GM23338 (cell line): ENCODE results near the gene INKA1. TPM values are rescaled to one million over a fixed set of nuclear protein-coding genes. Genes with fewer than 3 reads are reported as not detected.

Source experiments
- ATAC-seq: fragments of 200-7000 bp; cut with Tn5 transposase; 3 replicates; pipeline ENCODE4 v1.9.1; 2020
- DNase-seq: peaks from one replicate; pipeline ENCODE4 v3.0.0-alpha.2; 2015; ENCODE audit warnings: low spot score
- H2AFZ ChIP-seq: fragments of 200-600 bp; sonication (generic); 2 replicates; pipeline ENCODE4 v1.8.0; 2016; ENCODE audit warnings: antibody characterized with exemption, mild to moderate bottlenecking, moderate library complexity
- H3F3A ChIP-seq: fragments of 200-600 bp; sonication (generic); replicated peaks from 2 replicates; pipeline ENCODE4 v1.8.0; 2017; ENCODE audit warnings: antibody characterized with exemption, mixed run types, low read depth
- H3K27ac ChIP-seq: fragments of 200-600 bp; sonication (generic); 2 replicates; pipeline ENCODE4 v1.6.1; 2016; ENCODE audit warnings: low read depth
- H3K27me3 ChIP-seq: fragments of 200-600 bp; sonication (generic); 2 replicates; pipeline ENCODE4 v1.8.0; 2016; ENCODE audit warnings: mild to moderate bottlenecking, mixed run types, moderate library complexity; ENCODE audit not compliant: insufficient read depth
- H3K36me3 ChIP-seq: fragments of 200-600 bp; sonication (generic); 2 replicates; pipeline ENCODE4 v1.8.0; 2016; ENCODE audit warnings: mild to moderate bottlenecking; ENCODE audit not compliant: insufficient read depth
- H3K4me1 ChIP-seq: fragments of 200-600 bp; sonication (generic); 2 replicates; pipeline ENCODE4 v1.8.0; 2016; ENCODE audit warnings: mild to moderate bottlenecking, moderate library complexity; ENCODE audit not compliant: insufficient read depth
- H3K4me2 ChIP-seq: fragments of 200-600 bp; sonication (generic); 2 replicates; pipeline ENCODE4 v1.7.1; 2017; ENCODE audit warnings: mixed run types
- H3K4me3 ChIP-seq: fragments of 200-600 bp; sonication (generic); 2 replicates; pipeline ENCODE4 v1.6.1; 2016; ENCODE audit warnings: mixed run types
- H3K79me2 ChIP-seq: fragments of 200-600 bp; sonication (generic); replicated peaks from 2 replicates; pipeline ENCODE4 v1.8.0; 2017; ENCODE audit warnings: mild to moderate bottlenecking; ENCODE audit not compliant: insufficient read depth
- H3K9me2 ChIP-seq: fragments of 200-600 bp; sonication (generic); 2 replicates; pipeline ENCODE4 v1.8.0; 2017; ENCODE audit not compliant: insufficient read depth
- H4K20me1 ChIP-seq: fragments of 200-600 bp; sonication (generic); replicated peaks from 2 replicates; pipeline ENCODE4 v1.8.0; 2017; ENCODE audit warnings: mild to moderate bottlenecking; ENCODE audit not compliant: insufficient read depth
- H3K27ac Mint-ChIP-seq: 2 replicates; pipeline ENCODE4 v1.8.0; 2020; ENCODE audit warnings: inconsistent platforms, mild to moderate bottlenecking, moderate library complexity, mixed read lengths
- H3K27me3 Mint-ChIP-seq: 3 replicates; pipeline ENCODE4 v1.8.0; 2022; ENCODE audit warnings: low read depth, mild to moderate bottlenecking, moderate library complexity, mixed read lengths, inconsistent platforms; ENCODE audit not compliant: insufficient read depth, poor library complexity
- H3K36me3 Mint-ChIP-seq: 3 replicates; pipeline ENCODE4 v1.8.0; 2021; ENCODE audit warnings: low read depth, mild to moderate bottlenecking, inconsistent platforms, moderate library complexity, mixed read lengths
- H3K4me1 Mint-ChIP-seq: 3 replicates; pipeline ENCODE4 v1.8.0; 2020; ENCODE audit warnings: mild to moderate bottlenecking, inconsistent platforms, mixed read lengths
- H3K4me3 Mint-ChIP-seq: 3 replicates; pipeline ENCODE4 v1.8.0; 2021; ENCODE audit warnings: moderate library complexity, mild to moderate bottlenecking, inconsistent platforms, mixed read lengths
- H3K9me3 Mint-ChIP-seq: 3 replicates; pipeline ENCODE4 v1.8.0; 2020; ENCODE audit warnings: moderate library complexity, mild to moderate bottlenecking, inconsistent platforms, mixed read lengths
- CREB1 ChIP-seq: fragments of 250-450 bp; sonication (Bioruptor Pico); IDR thresholded peaks from 2 replicates; pipeline ENCODE4 v1.5.0; 2020; ENCODE audit warnings: low read depth, mild to moderate bottlenecking, moderate library complexity
- EZH2phosphoT487 ChIP-seq: fragments of 200-600 bp; sonication (generic); IDR thresholded peaks from one replicate; pipeline ENCODE4 v1.8.1; 2018; ENCODE audit warnings: antibody characterized with exemption; ENCODE audit not compliant: unreplicated experiment
- JUNB ChIP-seq: IDR thresholded peaks from one replicate; pipeline ENCODE4 v1.6.1; 2016; ENCODE audit warnings: antibody characterized with exemption; ENCODE audit not compliant: unreplicated experiment
- POLR2AphosphoS5 ChIP-seq: IDR thresholded peaks from 2 replicates; pipeline ENCODE4 v1.6.1; 2016; ENCODE audit warnings: antibody characterized with exemption, low read depth
- REST ChIP-seq: IDR thresholded peaks from one replicate; pipeline ENCODE4 v1.6.1; 2018; ENCODE audit warnings: antibody characterized with exemption; ENCODE audit not compliant: unreplicated experiment
- STAT1 ChIP-seq: IDR thresholded peaks from one replicate; pipeline ENCODE4 v1.6.1; 2016; ENCODE audit warnings: antibody characterized with exemption; ENCODE audit not compliant: unreplicated experiment
- ZNF114 ChIP-seq: fragments of 250-450 bp; sonication (Bioruptor Pico); IDR thresholded peaks from 2 replicates; pipeline ENCODE4 v1.5.0; 2020; ENCODE audit warnings: mild to moderate bottlenecking, moderate library complexity
- ZNF462 ChIP-seq: fragments of 250-450 bp; sonication (Bioruptor Pico); IDR thresholded peaks from 2 replicates; pipeline ENCODE4 v1.5.0; 2020; ENCODE audit warnings: mild to moderate bottlenecking, moderate library complexity
- polyA plus RNA-seq: library from polyadenylated mRNA; unstranded; fragments of >200 nt; fragmentation: Nextera tagmentation; extraction: Ambion mirVana; gene quantifications from 2 replicates; pipeline ENCODE4 v1.2.1, GENCODE V29; 2016
- total RNA-seq: library from RNA; depleted of rRNA; stranded (reverse); fragments of >200 nt; shearing (Covaris generic); gene quantifications from 2 replicates; pipeline ENCODE4 v1.2.3, GENCODE V29; 2014

Gene INKA1
- total and polyA plus RNA-seq, 2 experiments from 2014 or later: 3.7 to 4.0 TPM

- Histone ChIP-seq H3K4me2 (peak overlapping the region; percentile 86), H3K4me3 (peak overlapping the region; percentile 96), H3K4me1 (peaks cover 7% of the 10 kb centered on the region), H3K79me2 (peaks cover 55% of the 10 kb centered on the region), H3F3A (no peaks in the 10 kb centered on the region; the same call in 1 of the 2 replicates), H2AFZ (peak overlapping the region; percentile 74; the same call in 1 of the 2 replicates), H3K27ac (peak overlapping the region; percentile 74; the same call in 1 of the 2 replicates), H3K36me3 (peaks cover 20% of the 10 kb centered on the region), H3K27me3 (no peaks in the 10 kb centered on the region), H4K20me1 (peaks cover 17% of the 10 kb centered on the region), H3K9me2 (no peaks in the 10 kb centered on the region)
- DNase-seq (peak; percentile 63), ATAC-seq (peak; percentile 49)
- no peak for TF ChIP-seq ZNF462
- TF ChIP-seq JUNB: no peak
- no peak for TF ChIP-seq REST
- no peak for TF ChIP-seq EZH2phosphoT487
- no peak for TF ChIP-seq CREB1
- no peak for TF ChIP-seq STAT1
- no peak for TF ChIP-seq ZNF114
- TF ChIP-seq POLR2AphosphoS5: no peak
- Mint-ChIP-seq H3K27ac (peak overlapping the region; percentile 86), H3K4me1 (peaks cover 7% of the 10 kb centered on the region), H3K9me3 (no peaks in the 10 kb centered on the region), H3K4me3 (peak overlapping the region; percentile 90), H3K36me3 (peaks cover 24% of the 10 kb centered on the region), H3K27me3 (peaks cover 5% of the 10 kb centered on the region)
These were observed 17.3 kb upstream of the INKA1 start for GRCh38 chr3:49785565-49786356.
